Astrocyte (in vitro differentiated cells and primary cell): ENCODE data around the gene PDE11A. TPM values are rescaled to one million over a fixed set of nuclear protein-coding genes. Genes with fewer than 3 reads are reported as not detected.

Source experiments
- DNase-seq: peaks from one replicate; pipeline ENCODE4 v3.0.0-alpha.2; 2010; ENCODE audit warnings: low read depth
- FAIRE-seq: peaks from 2 replicates; lab custom pipeline; 2011; peaks lifted over from hg19 to GRCh38; lab: Jason Lieb, UNC
- H2AFZ ChIP-seq: 2 replicates; pipeline ENCODE4 v1.6.0; 2012; ENCODE audit warnings: low read depth, low read length, inconsistent platforms
- H3K27ac ChIP-seq: 2 replicates; pipeline ENCODE4 v1.5.1; 2011; ENCODE audit warnings: low read depth, low read length, inconsistent platforms
- H3K27me3 ChIP-seq: 2 replicates; pipeline ENCODE4 v1.6.0; 2011; ENCODE audit warnings: low read length, inconsistent platforms; ENCODE audit not compliant: insufficient read depth
- H3K36me3 ChIP-seq: 2 replicates; pipeline ENCODE4 v1.5.1; 2011; ENCODE audit warnings: low read length, inconsistent platforms; ENCODE audit not compliant: insufficient read depth
- H3K4me1 ChIP-seq: 2 replicates; pipeline ENCODE4 v1.5.1; 2011; ENCODE audit warnings: low read length, inconsistent platforms; ENCODE audit not compliant: insufficient read depth
- H3K4me2 ChIP-seq: 2 replicates; pipeline ENCODE4 v1.6.0; 2012; ENCODE audit warnings: low read length, inconsistent platforms
- H3K4me3 ChIP-seq: 2 replicates; pipeline ENCODE4 v1.5.1; 2011; ENCODE audit warnings: low read depth, mild to moderate bottlenecking, low read length, inconsistent platforms; ENCODE audit not compliant: insufficient read depth
- H3K79me2 ChIP-seq: 2 replicates; pipeline ENCODE4 v1.6.0; 2012; ENCODE audit warnings: mild to moderate bottlenecking, low read length, inconsistent platforms; ENCODE audit not compliant: insufficient read depth
- H3K9ac ChIP-seq: 2 replicates; pipeline ENCODE4 v1.6.0; 2012; ENCODE audit warnings: mild to moderate bottlenecking, low read length, inconsistent platforms
- H3K9me3 ChIP-seq: 2 replicates; pipeline ENCODE4 v1.5.1; 2012; ENCODE audit warnings: low read depth, mild to moderate bottlenecking, low read length, inconsistent platforms; ENCODE audit not compliant: insufficient read depth
- H4K20me1 ChIP-seq: 2 replicates; pipeline ENCODE4 v1.6.0; 2012; ENCODE audit warnings: low read length, inconsistent platforms; ENCODE audit not compliant: insufficient read depth
- H3K27ac Mint-ChIP-seq: one replicate; pipeline ENCODE4 v1.8.0; 2021; ENCODE audit warnings: mild to moderate bottlenecking, mixed read lengths; ENCODE audit not compliant: unreplicated experiment
- H3K27me3 Mint-ChIP-seq: one replicate; pipeline ENCODE4 v1.8.0; 2021; ENCODE audit warnings: low read depth, mixed read lengths; ENCODE audit not compliant: unreplicated experiment
- H3K36me3 Mint-ChIP-seq: one replicate; pipeline ENCODE4 v1.8.0; 2021; ENCODE audit warnings: low read depth, mixed read lengths; ENCODE audit not compliant: unreplicated experiment
- H3K4me1 Mint-ChIP-seq: one replicate; pipeline ENCODE4 v1.8.0; 2021; ENCODE audit warnings: low read depth, mixed read lengths; ENCODE audit not compliant: unreplicated experiment
- H3K4me3 Mint-ChIP-seq: one replicate; pipeline ENCODE4 v1.8.0; 2021; ENCODE audit warnings: mild to moderate bottlenecking, moderate library complexity, mixed read lengths; ENCODE audit not compliant: unreplicated experiment
- H3K9me3 Mint-ChIP-seq: one replicate; pipeline ENCODE4 v1.8.0; 2021; ENCODE audit warnings: mild to moderate bottlenecking, mixed read lengths; ENCODE audit not compliant: unreplicated experiment
- EZH2 ChIP-seq: IDR thresholded peaks from 2 replicates; pipeline ENCODE4 v1.6.1; 2012; ENCODE audit warnings: mild to moderate bottlenecking, low read length, inconsistent platforms; ENCODE audit not compliant: insufficient read depth
- total RNA-seq: library from RNA; stranded (reverse); gene quantifications from 2 replicates; pipeline ENCODE4 v1.2.1, GENCODE V29; 2021
- TF ChIP-seq, protein P1 (sequence below): IDR thresholded peaks from 2 replicates; pipeline ENCODE4 v1.5.1; 2011; ENCODE audit warnings: low read depth, mild to moderate bottlenecking, inconsistent platforms, low read length, moderate library complexity; ENCODE audit not compliant: insufficient read depth

Gene PDE11A
- total RNA-seq, 1 donor from 2014 or later, result 0.45 TPM

DNA sequence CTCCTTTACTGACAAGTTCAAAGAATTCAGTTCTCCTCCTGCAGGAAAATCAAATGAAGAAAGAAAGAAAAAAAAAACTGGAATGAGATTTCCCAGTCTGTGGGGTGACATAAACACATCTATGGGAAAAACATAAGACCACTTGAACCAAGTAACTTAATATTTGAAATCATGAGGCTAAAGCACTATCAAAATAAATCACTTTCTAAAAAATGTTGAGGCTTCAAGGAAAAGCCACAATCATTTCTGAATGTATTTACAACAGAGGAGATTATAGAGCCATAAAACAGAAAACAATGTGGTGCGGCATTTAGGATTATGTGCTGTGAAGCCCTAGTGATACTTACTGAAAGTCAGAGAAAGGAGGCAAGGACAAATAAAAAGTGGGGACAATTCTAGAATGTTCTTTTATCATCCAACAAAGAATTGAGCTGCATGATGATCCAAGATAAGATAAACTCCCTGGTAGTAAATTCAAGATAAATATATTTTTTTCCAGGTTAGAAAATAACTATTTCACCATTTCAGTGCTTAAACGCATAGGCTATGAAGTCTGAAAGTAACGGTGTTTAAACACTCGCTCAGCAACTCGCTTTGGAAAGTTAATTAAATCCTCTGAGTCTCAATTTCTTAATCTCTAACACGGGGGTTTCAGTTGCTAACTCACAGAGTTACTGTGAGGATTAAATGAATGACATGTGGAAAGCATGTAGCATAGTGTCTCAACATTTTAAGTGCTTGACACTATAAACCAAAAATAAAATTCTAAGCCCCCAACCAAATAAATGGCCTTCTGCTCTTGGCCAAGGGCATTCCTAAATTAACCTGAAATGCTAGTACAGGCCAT lies 391.5 kb downstream of the PDE11A start:
- Histone ChIP-seq H3K27ac (no peak overlapping the region), H3K27me3 (no peaks in the 10 kb centered on the region), H4K20me1 (no peaks in the 10 kb centered on the region), H3K4me2 (no peak overlapping the region), H3K9me3 (no peaks in the 10 kb centered on the region), H2AFZ (no peak overlapping the region), H3K9ac (no peak overlapping the region), H3K36me3 (no peaks in the 10 kb centered on the region), H3K79me2 (no peaks in the 10 kb centered on the region), H3K4me3 (no peak overlapping the region), H3K4me1 (no peaks in the 10 kb centered on the region)
- Mint-ChIP-seq H3K27me3 (peaks cover 3% of the 10 kb centered on the region), H3K27ac (no peak overlapping the region), H3K4me3 (no peak overlapping the region), H3K4me1 (no peaks in the 10 kb centered on the region), H3K36me3 (no peaks in the 10 kb centered on the region), H3K9me3 (peaks cover 2% of the 10 kb centered on the region)
- no peak for TF ChIP-seq EZH2
- TF ChIP-seq, protein P1, sequence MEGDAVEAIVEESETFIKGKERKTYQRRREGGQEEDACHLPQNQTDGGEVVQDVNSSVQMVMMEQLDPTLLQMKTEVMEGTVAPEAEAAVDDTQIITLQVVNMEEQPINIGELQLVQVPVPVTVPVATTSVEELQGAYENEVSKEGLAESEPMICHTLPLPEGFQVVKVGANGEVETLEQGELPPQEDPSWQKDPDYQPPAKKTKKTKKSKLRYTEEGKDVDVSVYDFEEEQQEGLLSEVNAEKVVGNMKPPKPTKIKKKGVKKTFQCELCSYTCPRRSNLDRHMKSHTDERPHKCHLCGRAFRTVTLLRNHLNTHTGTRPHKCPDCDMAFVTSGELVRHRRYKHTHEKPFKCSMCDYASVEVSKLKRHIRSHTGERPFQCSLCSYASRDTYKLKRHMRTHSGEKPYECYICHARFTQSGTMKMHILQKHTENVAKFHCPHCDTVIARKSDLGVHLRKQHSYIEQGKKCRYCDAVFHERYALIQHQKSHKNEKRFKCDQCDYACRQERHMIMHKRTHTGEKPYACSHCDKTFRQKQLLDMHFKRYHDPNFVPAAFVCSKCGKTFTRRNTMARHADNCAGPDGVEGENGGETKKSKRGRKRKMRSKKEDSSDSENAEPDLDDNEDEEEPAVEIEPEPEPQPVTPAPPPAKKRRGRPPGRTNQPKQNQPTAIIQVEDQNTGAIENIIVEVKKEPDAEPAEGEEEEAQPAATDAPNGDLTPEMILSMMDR, result no peak
- DNase-seq (no peak), FAIRE-seq (no peak)

DNA sequence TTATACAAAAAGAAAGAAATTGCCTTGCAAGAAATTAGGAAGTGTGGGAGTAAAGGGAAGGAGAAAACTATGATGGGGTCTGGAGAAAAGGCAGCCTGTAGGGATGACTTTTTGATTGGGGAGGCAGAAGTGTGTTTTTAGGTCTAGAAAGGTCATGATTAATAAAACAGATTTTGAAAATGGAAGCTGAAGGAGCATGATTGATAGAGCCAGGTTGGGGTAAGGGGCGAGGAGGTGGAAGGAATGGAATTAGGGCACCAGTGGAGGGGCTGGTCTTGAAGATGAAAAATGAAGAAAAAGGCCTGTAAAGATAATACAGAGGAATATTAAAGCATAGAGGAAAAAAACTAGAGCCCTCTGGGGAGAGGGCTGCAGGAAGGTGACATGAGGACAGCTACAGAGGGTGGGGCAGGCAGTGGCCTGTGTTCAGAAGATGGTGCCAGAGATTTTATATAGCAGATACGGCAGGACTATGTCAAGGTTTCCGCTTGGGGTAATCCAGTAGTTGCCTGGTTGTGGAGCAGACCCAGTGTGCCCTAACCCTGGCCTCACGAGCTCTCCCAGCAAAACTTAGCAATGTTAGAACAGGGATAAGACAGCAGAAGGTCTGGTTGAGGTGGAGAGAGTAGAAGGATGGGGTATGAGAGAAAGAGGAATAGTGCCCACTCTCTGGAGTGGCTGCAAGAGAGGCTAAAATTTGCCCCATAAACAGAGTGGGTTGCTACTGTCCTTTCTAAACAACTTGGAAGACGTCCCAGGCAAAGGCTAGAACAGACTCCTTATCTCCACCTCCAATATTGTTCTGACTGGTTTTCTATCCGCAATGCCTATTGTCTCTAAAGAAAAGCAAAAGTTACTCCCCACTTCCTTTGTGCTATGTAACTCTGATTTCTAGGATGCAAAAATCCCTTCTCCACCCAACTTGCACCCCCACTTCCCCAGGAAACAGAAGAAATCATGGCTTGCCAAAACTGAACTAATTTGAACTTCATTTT lies 392.7 kb downstream of the PDE11A start:
- Mint-ChIP-seq H3K27me3 (peaks cover 3% of the 10 kb centered on the region), H3K27ac (no peak overlapping the region), H3K4me1 (no peaks in the 10 kb centered on the region), H3K4me3 (no peak overlapping the region), H3K36me3 (no peaks in the 10 kb centered on the region), H3K9me3 (peaks cover 2% of the 10 kb centered on the region)
- Histone ChIP-seq H3K4me3 (no peak overlapping the region), H3K27ac (no peak overlapping the region), H2AFZ (no peak overlapping the region), H3K4me2 (no peak overlapping the region), H3K27me3 (peaks cover 3% of the 10 kb centered on the region), H3K4me1 (no peaks in the 10 kb centered on the region), H3K9ac (no peak overlapping the region), H4K20me1 (no peaks in the 10 kb centered on the region), H3K79me2 (no peaks in the 10 kb centered on the region), H3K9me3 (no peaks in the 10 kb centered on the region), H3K36me3 (no peaks in the 10 kb centered on the region)
- TF ChIP-seq, protein P1, result no peak
- TF ChIP-seq EZH2, result no peak
- no peak for DNase-seq
- FAIRE-seq, result no peak
